Purkinje cell (primary cell): ENCODE measurements around the gene MUC16. TPM values are rescaled to one million over a fixed set of nuclear protein-coding genes. Genes with fewer than 3 reads are reported as not detected.

Source experiments
- polyA plus RNA-seq: library from polyadenylated mRNA; unstranded; fragments of >200 nt; fragmentation: Nextera tagmentation; gene quantifications from 2 replicates; pipeline ENCODE4 v1.2.1, GENCODE V29; 2014

The MUC16 gene
- 0.11 and 0.15 TPM in 2 replicates for polyA plus RNA-seq

GRCh38 chr19:9009935-9010651 lies at the start of gene MUC16:
Gene MUC16 (minus strand): TSS chr19:9010409.

Other genes starting within 250 kb of the MUC16 start
- gene ZNF558, start 178.1 kb downstream of the MUC16 start, polyA plus RNA-seq: 2.1 and 5.8 TPM in 2 replicates
- not detected in 2 replicates for gene MBD3L1, start 178.0 kb downstream of the MUC16 start, polyA plus RNA-seq
- gene OR1M1, start 76.7 kb upstream of the MUC16 start, polyA plus RNA-seq: not detected in 2 replicates
- not detected in 2 replicates for gene OR7G2, start 97.1 kb upstream of the MUC16 start, polyA plus RNA-seq
- not detected in 2 replicates for gene OR7G1, start 105.4 kb upstream of the MUC16 start, polyA plus RNA-seq
- gene OR7G3, start 116.5 kb upstream of the MUC16 start, polyA plus RNA-seq: not detected in 2 replicates
- 38.2 and 44.6 TPM in 2 replicates for gene ZNF317, start 130.0 kb upstream of the MUC16 start, polyA plus RNA-seq
- not detected in 2 replicates for gene OR7D2, start 168.6 kb upstream of the MUC16 start, polyA plus RNA-seq
- gene OR7D4, start 209.2 kb upstream of the MUC16 start, polyA plus RNA-seq: not detected in 2 replicates
- gene OR7E24, start 240.5 kb upstream of the MUC16 start, polyA plus RNA-seq: not detected in 2 replicates